Endodermal cell (in vitro differentiated cells): ENCODE measurements around the gene LSG1. TPM values are rescaled to one million over a fixed set of nuclear protein-coding genes. Genes with fewer than 3 reads are reported as not detected.

Experiments
- DNase-seq: peaks from one replicate; pipeline ENCODE4 v3.0.0-alpha.2; 2017
- H3K27ac ChIP-seq: 2 replicates; pipeline ENCODE4 v1.5.1; 2013; ENCODE audit warnings: mild to moderate bottlenecking, low read depth, low read length, moderate library complexity
- H3K27me3 ChIP-seq: 2 replicates; pipeline ENCODE4 v1.6.1; 2013; ENCODE audit warnings: mild to moderate bottlenecking, low read length, moderate library complexity; ENCODE audit not compliant: insufficient read depth, control insufficient read depth, poor library complexity, severe bottlenecking
- H3K36me3 ChIP-seq: 2 replicates; pipeline ENCODE4 v1.7.0; 2013; ENCODE audit warnings: mild to moderate bottlenecking, low read length, moderate library complexity; ENCODE audit not compliant: control insufficient read depth, insufficient read depth
- H3K4me1 ChIP-seq: one replicate; pipeline ENCODE4 v1.7.0; 2013; ENCODE audit warnings: low read length; ENCODE audit not compliant: control insufficient read depth, insufficient read depth
- H3K4me3 ChIP-seq: 2 replicates; pipeline ENCODE4 v1.5.1; 2013; ENCODE audit warnings: mild to moderate bottlenecking, low read length, moderate library complexity
- H3K9ac ChIP-seq: 2 replicates; pipeline ENCODE4 v1.6.1; 2013; ENCODE audit warnings: mild to moderate bottlenecking, low read length, moderate library complexity; ENCODE audit not compliant: poor library complexity, severe bottlenecking; ENCODE audit errors: extremely low read depth
- H3K9me3 ChIP-seq: 2 replicates; pipeline ENCODE4 v1.6.1; 2013; ENCODE audit warnings: mild to moderate bottlenecking, low read length, moderate library complexity; ENCODE audit not compliant: control insufficient read depth
- H3K27ac Mint-ChIP-seq: 2 replicates; pipeline ENCODE4 v1.8.0; 2020; ENCODE audit warnings: mixed read lengths
- H3K27me3 Mint-ChIP-seq: 2 replicates; pipeline ENCODE4 v1.8.0; 2021; ENCODE audit warnings: mild to moderate bottlenecking, mixed read lengths; ENCODE audit not compliant: insufficient read depth
- H3K36me3 Mint-ChIP-seq: 2 replicates; pipeline ENCODE4 v1.8.0; 2020; ENCODE audit warnings: low read depth, mixed read lengths
- H3K4me1 Mint-ChIP-seq: 2 replicates; pipeline ENCODE4 v1.8.0; 2020; ENCODE audit warnings: mixed read lengths
- H3K4me3 Mint-ChIP-seq: 2 replicates; pipeline ENCODE4 v1.8.0; 2020; ENCODE audit warnings: mild to moderate bottlenecking, moderate library complexity, mixed read lengths
- H3K9me3 Mint-ChIP-seq: 2 replicates; pipeline ENCODE4 v1.8.0; 2020; ENCODE audit warnings: mild to moderate bottlenecking, mixed read lengths
- CTCF ChIP-seq: fragments of 200-600 bp; sonication (generic); conservative IDR thresholded peaks from 2 replicates; pipeline ENCODE4 v1.5.0; 2021; ENCODE audit warnings: antibody characterized with exemption, mild to moderate bottlenecking
- WGBS, 2 experiments: methylation state at CpG; one replicate each; pipeline versions ENCODE4 v1.1.5 to v1.1.7; 2013; ENCODE audit warnings: missing lambda C conversion rate in 2 of 2, mixed read lengths in 1 of 2; ENCODE audit not compliant: insufficient coverage in 1 of 2, insufficient read length in 1 of 2; 5-methylcytosine and 5-hydroxymethylcytosine counted together
- total RNA-seq, 2 donors: library from RNA; stranded (reverse); fragmentation: NEBNext Ultra II Directional in 1 of 2; extraction: Animal tissue kit (Norgen Biotek cat#: 25700) in 1 of 2; gene quantifications; 2 replicates in 1 of 2; 3 replicates in 1 of 2; pipeline ENCODE4 v1.2.1, GENCODE V29; 2021

Gene LSG1
- total RNA-seq, 2 donors from 2014 or later, result 38.3 to 44.7 TPM

- no peaks in the 10 kb centered on the region for H3K4me1 ChIP-seq
- no peaks in the 10 kb centered on the region for H3K9me3 ChIP-seq
- no peak overlapping the region for H3K27ac ChIP-seq
- TF ChIP-seq CTCF, result no peak
- H3K27me3 ChIP-seq, result no peaks in the 10 kb centered on the region
- no peak overlapping the region for H3K4me3 Mint-ChIP-seq
- DNase-seq, result no peak
- WGBS, 2 experiments, result 95 to 97% methylated on average over 8 of the region's 9 CpGs
- H3K36me3 Mint-ChIP-seq, result peaks cover 27% of the 10 kb centered on the region
- no peaks in the 10 kb centered on the region for H3K4me1 Mint-ChIP-seq
- no peak overlapping the region for H3K27ac Mint-ChIP-seq
- no peak overlapping the region for H3K4me3 ChIP-seq
- peaks cover 3% of the 10 kb centered on the region for H3K36me3 ChIP-seq
- no peak overlapping the region for H3K9ac ChIP-seq
- H3K9me3 Mint-ChIP-seq, result no peaks in the 10 kb centered on the region
- no peaks in the 10 kb centered on the region for H3K27me3 Mint-ChIP-seq
Observed at GRCh38 chr3:194617827-194618226, 54.2 kb downstream of the LSG1 start.

GRCh38 chr3:194617143-194617671 is 54.8 kb downstream of the LSG1 start:
- H3K27me3 Mint-ChIP-seq, result no peaks in the 10 kb centered on the region
- H3K4me3 Mint-ChIP-seq, result no peak overlapping the region
- no peak for TF ChIP-seq CTCF
- peak; percentile 49 for DNase-seq
- H3K4me1 Mint-ChIP-seq, result no peaks in the 10 kb centered on the region
- no peaks in the 10 kb centered on the region for H3K9me3 ChIP-seq
- H3K27ac Mint-ChIP-seq, result no peak overlapping the region
- H3K9ac ChIP-seq, result no peak overlapping the region
- H3K4me1 ChIP-seq, result no peaks in the 10 kb centered on the region
- H3K36me3 ChIP-seq, result peaks cover 3% of the 10 kb centered on the region
- peaks cover 27% of the 10 kb centered on the region for H3K36me3 Mint-ChIP-seq
- no peaks in the 10 kb centered on the region for H3K27me3 ChIP-seq
- H3K27ac ChIP-seq, result no peak overlapping the region
- WGBS, 2 experiments, result 91 to 96% methylated on average over 9 to 14 of the region's 14 CpGs
- H3K4me3 ChIP-seq, result no peak overlapping the region
- H3K9me3 Mint-ChIP-seq, result no peaks in the 10 kb centered on the region

GRCh38 chr3:194615226-194615625 is 56.8 kb downstream of the LSG1 start:
- TF ChIP-seq CTCF, result no peak
- H3K4me3 Mint-ChIP-seq, result no peak overlapping the region
- Histone ChIP-seq H3K36me3 (peaks cover under 1% of the 10 kb centered on the region), H3K4me3 (no peak overlapping the region), H3K27me3 (no peaks in the 10 kb centered on the region), H3K4me1 (no peaks in the 10 kb centered on the region), H3K27ac (no peak overlapping the region), H3K9me3 (no peaks in the 10 kb centered on the region), H3K9ac (no peak overlapping the region)
- no peaks in the 10 kb centered on the region for H3K9me3 Mint-ChIP-seq
- no peak for DNase-seq
- H3K4me1 Mint-ChIP-seq, result no peaks in the 10 kb centered on the region
- H3K27me3 Mint-ChIP-seq, result no peaks in the 10 kb centered on the region
- H3K27ac Mint-ChIP-seq, result no peak overlapping the region
- 91 to 97% methylated on average over 11 of the region's 11 CpGs for WGBS, 2 experiments
- H3K36me3 Mint-ChIP-seq, result peaks cover 25% of the 10 kb centered on the region
